ENCODE results near the gene BACE2.

The BACE2 gene

DNA sequence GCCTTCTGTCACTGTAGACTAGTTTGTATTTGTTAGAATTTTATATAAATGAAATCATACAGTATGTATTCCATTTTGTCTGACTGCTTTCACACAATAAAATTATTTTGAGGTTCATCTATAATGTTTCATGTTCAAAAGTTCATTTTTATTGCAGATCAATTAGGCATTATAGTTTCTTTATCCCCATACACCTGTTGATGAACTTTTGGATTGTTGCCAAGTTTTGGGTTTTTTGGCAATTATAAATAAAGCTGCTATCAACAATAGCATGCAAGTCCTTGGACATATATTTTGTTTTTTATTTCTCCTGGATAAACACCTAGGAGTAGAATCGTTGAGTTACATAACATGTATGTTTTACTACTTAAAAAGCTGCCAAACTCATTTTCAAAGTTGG is 101.6 kb downstream of the BACE2 start:
- no peak overlapping the region for H3K4me3 ChIP-seq (ENCODE audit: low read depth, low read length)
- CTCF ChIA-PET: interaction anchor here (5.7 kb wide), 1 partner anchor 14 kb away, joined by 35 read pairs; no protein-coding TSS in a partner anchor
- TF ChIP-seq CTCF (IDR thresholded peaks at IDR 0.05; ENCODE audit: insufficient read depth, low read length, missing control alignments): no peak
- no peak for DNase-seq (ENCODE audit: low read depth, low spot score)
- POLR2A ChIA-PET: no interaction called here

GRCh38 chr21:41277196-41277595 is 109.2 kb downstream of the BACE2 start:
- no peak for TF ChIP-seq CTCF (IDR thresholded peaks at IDR 0.05; ENCODE audit: insufficient read depth, low read length, missing control alignments)
- POLR2A ChIA-PET: no interaction called here
- no peak overlapping the region for H3K4me3 ChIP-seq (ENCODE audit: low read depth, low read length)
- DNase-seq (ENCODE audit: low read depth, low spot score): no peak
- CTCF ChIA-PET: no interaction called here

DNA sequence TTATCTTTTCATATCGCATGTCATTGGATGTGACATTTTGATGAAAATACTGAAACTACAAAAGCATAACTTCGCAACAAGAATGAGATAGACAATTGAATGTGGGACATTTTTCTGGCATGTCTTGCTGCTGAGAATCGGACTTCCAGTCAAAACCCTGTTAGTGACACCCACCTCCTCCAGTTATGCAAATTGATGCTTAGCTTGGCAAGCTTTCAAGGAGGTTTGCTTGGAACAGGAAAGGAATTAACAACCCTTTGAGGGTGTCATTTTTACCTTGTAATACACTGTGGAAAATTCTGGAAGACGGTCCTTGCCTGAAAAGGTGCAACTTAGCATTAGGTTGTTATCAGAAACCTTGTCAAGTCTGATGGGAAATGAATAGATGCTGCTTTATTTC is 109.9 kb downstream of the BACE2 start:
- H3K4me3 ChIP-seq (ENCODE audit: low read depth, low read length): no peak overlapping the region
- ChIA-PET POLR2A (no interaction called here), CTCF (no interaction called here)
- DNase-seq (ENCODE audit: low read depth, low spot score): no peak
- TF ChIP-seq CTCF (IDR thresholded peaks at IDR 0.05; ENCODE audit: insufficient read depth, low read length, missing control alignments): no peak

GRCh38 chr21:41280115-41280919 is 112.4 kb downstream of the BACE2 start:
- ChIA-PET CTCF (interaction anchor here (0.8 to 9.1 kb wide), 12 partner anchors 10 to 537 kb away, joined by 3 to 153 read pairs (median 4); no protein-coding TSS in a partner anchor), POLR2A (no interaction called here)
- H3K4me3 ChIP-seq (ENCODE audit: low read depth, low read length): no peak overlapping the region
- peak; percentile 29 for DNase-seq (ENCODE audit: low read depth, low spot score)
- no peak for TF ChIP-seq CTCF (IDR thresholded peaks at IDR 0.05; ENCODE audit: insufficient read depth, low read length, missing control alignments)

DNA sequence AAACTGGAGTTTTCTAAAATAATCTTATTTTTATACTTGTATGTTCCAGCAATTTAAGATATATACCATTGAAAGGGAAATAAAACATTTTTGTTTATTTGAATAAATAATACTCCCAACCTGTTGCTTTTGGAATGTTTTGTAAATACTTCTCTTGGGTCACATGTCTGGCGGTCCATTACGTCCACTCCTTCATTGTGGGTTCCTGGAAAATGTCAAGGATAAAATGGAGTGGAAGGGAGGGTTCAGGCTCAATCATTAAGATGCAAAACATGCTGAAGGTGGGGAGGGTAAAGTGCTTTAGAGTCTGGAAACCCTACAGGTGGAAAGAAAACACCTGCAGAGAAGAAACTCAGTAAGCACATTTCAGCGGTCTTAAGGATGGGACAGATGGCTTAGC is 114.5 kb downstream of the BACE2 start:
- CTCF ChIA-PET: interaction anchor here (0.7 to 9.1 kb wide), 33 partner anchors 8 to 835 kb away, joined by 3 to 153 read pairs (median 5); partner anchors contain the start of gene MX2
- no peak for TF ChIP-seq CTCF (IDR thresholded peaks at IDR 0.05; ENCODE audit: insufficient read depth, low read length, missing control alignments)
- H3K4me3 ChIP-seq (ENCODE audit: low read depth, low read length): no peak overlapping the region
- POLR2A ChIA-PET: no interaction called here
- DNase-seq (ENCODE audit: low read depth, low spot score): no peak

DNA sequence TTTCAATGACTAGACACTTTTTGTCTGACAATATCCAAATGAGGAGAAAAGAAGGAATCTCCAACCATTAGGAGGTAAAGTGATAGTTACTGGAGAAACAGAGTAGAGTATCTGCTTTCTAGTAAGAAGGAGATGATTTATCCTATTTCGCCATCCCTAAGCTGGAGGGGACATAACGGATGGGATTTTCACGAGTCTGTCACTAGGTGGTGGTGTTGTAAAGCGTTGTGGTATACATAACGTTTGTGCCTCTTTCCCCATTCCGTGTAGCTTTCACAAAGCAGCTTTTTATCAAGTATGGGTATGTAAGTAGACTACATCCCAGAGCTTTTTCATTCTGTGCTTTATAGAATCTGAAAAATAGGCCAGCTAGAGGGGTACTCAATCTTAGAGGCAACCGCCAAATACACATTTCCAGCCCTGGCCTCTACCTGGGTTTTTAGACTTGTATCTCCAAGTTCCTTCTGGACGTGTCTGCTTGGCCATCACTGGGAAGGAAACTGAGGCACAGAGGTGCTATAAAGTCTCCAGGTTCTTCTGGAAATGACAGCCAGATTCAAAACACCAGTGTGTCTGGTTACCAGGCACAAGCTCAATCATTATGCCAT is 115.4 kb downstream of the BACE2 start:
- DNase-seq (ENCODE audit: low read depth, low spot score): peak; percentile 45
- TF ChIP-seq CTCF (IDR thresholded peaks at IDR 0.05; ENCODE audit: insufficient read depth, low read length, missing control alignments): peak; percentile 74
- CTCF ChIA-PET: interaction anchor here (0.6 to 9.1 kb wide), 55 partner anchors 9 to 975 kb away, joined by 3 to 153 read pairs (median 4); partner anchors contain the start of gene MX2
- POLR2A ChIA-PET: no interaction called here
- no peak overlapping the region for H3K4me3 ChIP-seq (ENCODE audit: low read depth, low read length)
